Fibroblast of mammary gland (primary cell): ENCODE data around the gene ALOX5.

ENCODE experiments used
- DNase-seq: peaks from one replicate; pipeline ENCODE4 v3.0.0-alpha.2; 2010; ENCODE audit warnings: low read depth
- H3K4me3 ChIP-seq: 2 replicates; pipeline ENCODE4 v1.5.1; 2011; ENCODE audit warnings: low read depth, mild to moderate bottlenecking, low read length, moderate library complexity; ENCODE audit not compliant: control insufficient read depth
- TF ChIP-seq, protein P1 (sequence below): conservative IDR thresholded peaks from 2 replicates; pipeline ENCODE4 v1.5.1; 2011; ENCODE audit warnings: low read depth, low read length, inconsistent platforms; ENCODE audit not compliant: control insufficient read depth, insufficient read depth

Gene ALOX5

DNA sequence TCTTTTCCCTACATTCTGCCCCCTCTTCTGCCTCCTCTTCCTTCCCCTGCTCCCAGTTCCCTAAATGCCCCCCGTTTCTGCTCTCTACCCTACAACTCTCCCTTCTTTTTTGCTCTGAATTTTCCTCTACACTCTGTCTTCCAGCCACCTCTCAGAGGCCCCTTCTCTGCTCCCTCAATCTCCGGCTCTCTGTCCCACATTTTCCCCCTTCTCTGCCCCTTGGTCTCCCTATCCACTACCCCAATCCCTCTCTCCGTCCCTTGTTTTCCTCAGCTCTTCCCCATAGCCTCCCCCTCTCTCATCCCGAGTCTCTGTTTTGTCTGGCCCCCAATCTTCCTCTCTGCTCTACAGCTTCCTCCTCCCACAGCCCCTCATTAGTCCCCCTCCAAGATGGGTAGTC, 3.3 kb downstream of the ALOX5 start:
- TF ChIP-seq, protein P1, sequence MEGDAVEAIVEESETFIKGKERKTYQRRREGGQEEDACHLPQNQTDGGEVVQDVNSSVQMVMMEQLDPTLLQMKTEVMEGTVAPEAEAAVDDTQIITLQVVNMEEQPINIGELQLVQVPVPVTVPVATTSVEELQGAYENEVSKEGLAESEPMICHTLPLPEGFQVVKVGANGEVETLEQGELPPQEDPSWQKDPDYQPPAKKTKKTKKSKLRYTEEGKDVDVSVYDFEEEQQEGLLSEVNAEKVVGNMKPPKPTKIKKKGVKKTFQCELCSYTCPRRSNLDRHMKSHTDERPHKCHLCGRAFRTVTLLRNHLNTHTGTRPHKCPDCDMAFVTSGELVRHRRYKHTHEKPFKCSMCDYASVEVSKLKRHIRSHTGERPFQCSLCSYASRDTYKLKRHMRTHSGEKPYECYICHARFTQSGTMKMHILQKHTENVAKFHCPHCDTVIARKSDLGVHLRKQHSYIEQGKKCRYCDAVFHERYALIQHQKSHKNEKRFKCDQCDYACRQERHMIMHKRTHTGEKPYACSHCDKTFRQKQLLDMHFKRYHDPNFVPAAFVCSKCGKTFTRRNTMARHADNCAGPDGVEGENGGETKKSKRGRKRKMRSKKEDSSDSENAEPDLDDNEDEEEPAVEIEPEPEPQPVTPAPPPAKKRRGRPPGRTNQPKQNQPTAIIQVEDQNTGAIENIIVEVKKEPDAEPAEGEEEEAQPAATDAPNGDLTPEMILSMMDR, result no peak
- no peak for DNase-seq
- no peak overlapping the region for H3K4me3 ChIP-seq

DNA sequence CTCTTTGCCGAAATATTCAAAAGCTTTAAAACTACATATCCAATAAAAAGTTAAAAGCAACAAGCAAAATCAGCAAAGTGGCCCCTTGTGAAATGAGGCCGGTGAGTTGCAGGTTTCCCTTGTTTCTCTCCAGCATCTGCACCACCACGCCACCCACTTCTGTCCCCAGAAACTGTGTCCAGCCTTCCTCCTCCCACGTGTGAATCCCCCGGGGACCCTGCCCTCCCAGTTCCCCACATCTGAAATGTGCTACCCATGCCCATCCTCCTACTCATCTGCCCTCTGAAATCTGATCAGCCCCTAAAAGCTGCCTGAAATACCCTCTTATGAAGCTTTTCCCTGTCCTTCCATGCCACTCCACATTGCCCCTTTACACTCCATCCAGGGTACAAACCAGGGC, 3.8 kb downstream of the ALOX5 start:
- TF ChIP-seq, protein P1, result no peak
- no peak overlapping the region for H3K4me3 ChIP-seq
- DNase-seq, result no peak

DNA sequence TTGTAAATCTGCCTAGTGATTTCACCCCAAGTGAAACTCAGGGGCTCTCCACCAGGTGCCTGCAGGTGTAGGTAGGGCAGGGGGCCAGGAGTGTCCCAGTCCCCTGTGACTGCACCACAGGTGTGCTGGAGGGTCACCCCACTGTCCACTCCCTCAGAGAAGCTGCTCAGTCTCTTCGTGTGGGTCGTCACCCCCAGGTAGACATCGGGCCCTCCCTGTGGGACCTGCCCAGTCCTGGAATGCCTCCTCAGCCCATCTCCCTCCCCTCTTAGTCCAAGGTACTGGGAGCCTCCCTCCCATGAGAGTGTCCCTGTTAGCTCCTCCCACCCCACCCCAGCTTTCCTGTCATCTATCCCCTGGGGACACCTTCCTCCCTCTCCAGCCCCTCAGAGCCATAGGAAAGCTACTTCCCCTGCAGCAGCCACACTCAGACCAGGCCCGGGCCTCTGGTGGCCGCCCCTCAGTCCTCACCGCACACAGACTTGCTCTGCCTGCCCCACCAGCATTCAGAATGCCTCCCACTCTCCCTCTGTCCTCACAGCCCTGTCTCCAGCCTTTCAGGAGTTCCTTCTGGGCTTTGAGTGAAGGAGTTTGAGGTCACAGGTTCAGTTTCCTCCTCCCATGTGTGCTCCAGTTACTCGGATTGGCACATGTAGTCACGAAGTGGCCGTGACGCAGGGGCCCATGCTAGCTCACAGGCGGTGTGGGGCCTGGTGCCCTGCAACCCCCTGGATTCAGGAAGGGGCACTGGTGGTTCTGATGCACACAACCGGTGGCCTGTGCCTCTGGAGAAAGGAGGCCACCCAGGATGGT, 5.1 kb downstream of the ALOX5 start:
- TF ChIP-seq, protein P1, result no peak
- no peak overlapping the region for H3K4me3 ChIP-seq
- no peak for DNase-seq

DNA sequence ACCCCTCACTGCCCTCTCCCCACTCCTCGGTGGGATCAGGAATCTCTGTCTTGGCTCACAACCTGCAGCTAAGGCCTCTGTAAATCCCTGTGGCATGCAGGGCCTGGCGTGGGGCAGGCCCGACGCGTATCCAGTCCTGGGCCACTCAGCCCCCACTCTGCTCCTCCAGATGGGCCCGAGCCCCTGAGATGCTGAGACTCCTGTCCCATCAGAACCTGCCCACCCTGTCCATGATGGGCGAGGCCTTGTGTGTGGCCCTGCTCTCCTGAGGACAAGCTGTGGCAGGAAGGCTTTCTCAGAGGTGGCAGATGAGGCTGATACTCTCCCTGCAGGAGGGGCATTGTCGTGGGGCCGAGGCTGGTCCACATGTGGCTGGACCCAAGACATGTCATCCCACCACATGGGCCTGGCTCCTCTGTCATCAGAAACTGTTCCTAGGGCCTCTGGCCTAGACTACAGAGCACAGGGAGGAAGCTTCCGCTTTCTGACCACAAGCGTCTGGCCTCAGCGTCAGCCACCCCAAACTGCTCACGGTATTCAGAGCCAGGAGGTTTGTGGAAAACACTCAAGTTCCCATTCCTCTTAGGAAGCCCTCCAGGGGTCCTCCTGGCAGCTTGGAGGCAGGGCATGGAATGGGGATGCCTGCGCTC, 6.0 kb downstream of the ALOX5 start:
- TF ChIP-seq, protein P1, result no peak
- no peak for DNase-seq
- no peak overlapping the region for H3K4me3 ChIP-seq

DNA sequence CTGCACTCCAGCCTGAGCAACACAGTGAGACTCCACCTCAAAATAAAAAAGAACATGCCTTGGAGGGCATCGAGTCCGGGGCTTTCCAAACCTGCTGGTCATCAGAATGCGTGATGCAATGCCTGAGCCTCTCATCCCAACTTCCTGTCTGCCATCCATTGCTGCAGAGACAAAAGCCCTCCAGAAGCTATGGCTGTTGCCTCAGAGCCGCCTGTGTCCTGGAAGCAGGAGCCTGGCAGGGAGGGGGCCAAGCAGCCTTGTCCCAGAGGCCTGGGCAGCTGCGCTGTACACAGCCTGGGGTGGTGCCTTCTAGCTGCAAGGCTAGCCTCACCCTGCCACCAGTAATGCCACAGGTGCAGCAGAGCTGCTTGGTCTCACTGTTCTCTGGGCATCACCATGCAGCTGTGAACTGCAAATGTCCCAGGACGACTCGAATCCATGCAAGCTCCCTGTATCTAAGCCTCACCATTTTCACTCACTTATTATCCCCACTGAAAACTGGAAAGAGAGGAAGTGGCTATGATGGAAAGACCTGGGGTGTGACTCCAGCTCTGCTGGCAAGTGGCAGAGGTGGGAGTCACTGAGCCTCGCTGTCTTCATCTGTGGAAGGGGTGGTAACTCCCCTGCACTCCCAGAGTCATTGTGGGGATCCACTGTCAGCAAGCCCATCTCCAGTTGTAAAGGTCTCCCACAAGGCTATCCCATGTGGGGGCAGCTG, 7.0 kb downstream of the ALOX5 start:
- no peak overlapping the region for H3K4me3 ChIP-seq
- DNase-seq, result no peak
- TF ChIP-seq, protein P1, result no peak

DNA sequence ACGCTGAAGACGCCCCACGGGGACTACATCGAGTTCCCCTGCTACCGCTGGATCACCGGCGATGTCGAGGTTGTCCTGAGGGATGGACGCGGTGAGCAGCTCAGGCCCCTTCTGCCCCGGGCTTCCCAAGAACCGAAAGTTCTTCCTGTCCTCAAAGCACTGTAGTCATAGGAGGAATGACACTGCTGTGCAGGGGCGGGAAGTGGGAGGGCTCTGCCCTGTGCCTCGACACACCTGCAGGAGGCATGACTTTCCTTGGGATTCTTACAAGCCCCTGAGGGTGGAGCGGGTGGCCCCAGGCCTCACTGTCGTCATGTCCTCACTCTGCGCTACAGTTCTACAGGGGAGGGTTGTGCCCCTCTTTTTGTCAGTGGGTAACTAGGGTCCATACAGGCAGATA, 8.6 kb downstream of the ALOX5 start:
- DNase-seq, result no peak
- no peak overlapping the region for H3K4me3 ChIP-seq
- TF ChIP-seq, protein P1, result no peak
